ENCODE measurements around the gene HAUS1.
"Not testable (repeated sequence)": the region's sequence is repeated elsewhere in the genome, so short reads cannot be mapped to it uniquely, and the experiment has no call there.

HAUS1 gene

DNA sequence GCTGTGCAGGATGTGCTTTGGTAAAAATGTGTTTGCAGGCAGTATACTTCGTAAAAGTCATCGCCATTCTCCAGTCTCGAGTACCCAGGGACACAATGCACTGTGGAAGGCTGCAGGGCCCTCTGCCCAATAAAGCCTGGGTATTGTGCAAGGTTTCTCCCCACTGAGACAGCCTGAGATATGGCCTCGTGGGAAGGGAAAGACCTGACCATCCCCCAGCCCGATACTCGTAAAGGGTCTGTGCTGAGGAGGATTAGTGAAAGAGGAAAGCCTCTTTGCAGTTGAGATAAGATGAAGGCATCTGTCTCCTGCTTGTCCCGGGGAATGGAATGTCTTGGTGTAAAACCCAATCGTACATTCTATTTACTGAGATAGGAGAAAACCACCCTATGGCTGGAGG is 15.7 kb upstream of the HAUS1 start:
- in situ Hi-C loops (cut with MboI; ENCODE audit: low sequenced_read_pairs): not testable (repeated sequence)

DNA sequence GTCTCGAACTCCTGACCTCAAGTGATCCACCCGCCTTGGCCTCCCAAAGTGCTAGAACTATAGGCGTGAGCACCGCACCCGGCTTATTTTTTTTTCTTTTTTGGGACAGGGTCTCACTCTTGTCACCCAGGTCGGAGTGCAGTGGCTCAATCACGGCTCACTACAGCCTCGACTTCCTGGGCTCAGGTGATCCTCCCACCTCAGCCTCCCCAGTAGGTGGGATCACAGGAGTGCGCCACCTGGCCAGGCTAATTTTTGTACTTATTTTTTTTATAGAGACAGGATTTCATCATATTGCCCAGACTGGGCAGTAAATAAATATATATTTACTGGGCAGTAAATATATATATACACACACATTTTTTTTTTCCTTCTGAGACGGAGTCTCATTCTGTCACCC is 8.7 kb upstream of the HAUS1 start:
- in situ Hi-C loops (cut with MboI; ENCODE audit: low sequenced_read_pairs): no loop called here

DNA sequence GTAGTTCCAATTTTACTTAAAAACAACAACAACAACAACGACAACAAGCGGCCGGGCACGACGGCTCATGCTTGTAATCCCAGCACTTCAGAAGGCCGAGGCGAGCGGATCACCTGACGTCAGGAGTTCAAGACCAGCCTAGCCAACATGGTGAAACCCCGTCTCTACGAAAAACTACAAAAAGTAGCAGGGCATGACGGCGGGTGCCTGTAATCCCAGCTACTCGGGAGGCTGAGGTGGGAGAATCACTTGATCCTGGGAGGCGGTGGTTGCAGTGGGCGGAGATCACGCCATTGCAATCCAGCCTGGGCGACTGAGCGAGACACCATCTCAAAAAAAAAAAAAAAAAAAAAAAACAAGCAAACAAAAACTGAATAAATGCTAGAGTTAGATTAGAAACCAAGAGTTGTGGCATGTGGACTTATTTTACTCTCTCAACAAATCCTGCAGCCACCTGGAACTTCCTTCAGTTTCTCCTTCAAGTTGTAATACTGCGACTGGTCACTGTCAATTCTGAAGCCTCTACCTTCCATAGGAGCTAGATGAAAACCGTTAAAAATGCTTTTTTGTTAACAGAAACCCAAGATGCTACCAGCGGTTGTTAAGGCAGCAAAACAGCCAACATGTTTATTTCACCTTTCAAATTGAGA is 7.4 kb upstream of the HAUS1 start:
- in situ Hi-C loops (cut with MboI; ENCODE audit: low sequenced_read_pairs): no loop called here

DNA sequence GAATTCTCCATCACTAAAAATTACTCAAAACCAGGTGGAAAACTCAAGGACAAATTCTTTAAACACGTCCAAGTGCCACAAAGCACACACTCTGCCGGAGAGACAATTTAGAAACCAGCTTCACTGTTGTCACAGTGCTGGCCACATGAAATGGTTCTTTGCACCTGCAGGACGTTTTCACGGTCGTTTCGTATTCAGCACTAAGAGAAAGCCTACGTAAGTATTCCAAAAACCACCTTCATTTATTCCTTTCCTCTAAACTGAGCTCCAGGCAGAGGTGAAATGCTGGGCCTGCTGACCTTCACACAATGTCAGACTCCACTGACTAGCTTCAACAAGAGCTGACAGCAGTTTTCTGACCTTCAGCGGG is 6.8 kb upstream of the HAUS1 start:
- in situ Hi-C loops (cut with MboI; ENCODE audit: low sequenced_read_pairs): no loop called here

DNA sequence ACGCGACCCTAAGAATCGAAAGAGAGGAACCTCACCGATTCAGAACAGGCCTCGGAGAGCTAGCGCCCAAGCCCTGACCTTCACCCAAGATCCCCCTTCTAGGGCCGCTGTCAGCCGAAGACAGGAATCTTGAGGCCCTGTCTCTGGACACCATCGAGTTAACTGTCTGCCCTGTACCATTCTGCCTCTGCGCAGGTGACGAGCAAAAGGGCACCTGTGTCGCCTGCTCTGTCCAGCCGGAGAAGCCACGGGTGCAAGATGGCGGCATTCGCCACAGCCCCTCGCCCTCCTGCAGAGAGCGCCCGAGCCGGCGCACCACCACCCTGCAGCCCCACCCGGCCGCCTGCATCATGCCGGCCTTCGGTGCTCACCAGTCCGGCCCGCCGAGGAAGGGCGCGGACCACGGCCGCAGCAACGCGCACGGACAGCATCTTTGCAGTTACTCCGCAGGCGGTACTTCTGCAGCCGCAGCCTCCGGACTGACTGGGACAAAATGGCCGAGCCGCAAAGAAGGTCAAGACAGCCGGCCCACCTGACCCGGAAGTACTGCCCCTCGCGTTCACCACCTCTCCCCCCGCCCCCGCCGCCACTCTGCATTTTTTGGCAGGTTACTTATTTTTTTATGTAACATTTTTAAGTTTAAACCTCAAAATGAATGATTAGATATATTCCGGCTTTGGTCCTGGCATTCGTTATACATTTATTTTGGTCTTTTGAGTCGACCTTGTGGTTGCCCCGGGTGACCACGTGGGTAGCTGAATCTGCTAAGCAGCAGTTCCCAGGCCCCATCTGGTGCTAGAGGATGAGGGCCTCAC is 6.2 kb upstream of the HAUS1 start, which contains the start of gene ATP5F1A:
Gene ATP5F1A, minus strand, starts transcription at position 496 of the 815 bp plus-strand sequence. Its CDS starts 65 bp downstream, at position 431.
- in situ Hi-C loops (cut with MboI; ENCODE audit: low sequenced_read_pairs): no loop called here

DNA sequence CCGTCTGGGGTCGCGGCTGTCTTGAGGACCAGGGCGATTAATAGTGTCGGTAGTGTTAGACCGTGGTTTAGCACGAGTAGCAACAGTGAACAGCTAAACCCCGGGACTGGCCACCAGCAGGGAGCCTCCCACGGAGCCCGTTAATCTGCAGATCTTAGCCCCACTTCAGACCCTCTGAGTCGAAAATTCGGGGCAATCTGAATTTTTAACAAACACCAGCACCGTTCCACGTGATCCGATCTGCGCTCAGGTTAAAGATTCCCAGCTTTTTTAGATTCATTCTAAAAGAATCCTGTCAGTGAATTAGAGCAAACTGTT is 5.6 kb upstream of the HAUS1 start:
- in situ Hi-C loops (cut with MboI; ENCODE audit: low sequenced_read_pairs): no loop called here

DNA sequence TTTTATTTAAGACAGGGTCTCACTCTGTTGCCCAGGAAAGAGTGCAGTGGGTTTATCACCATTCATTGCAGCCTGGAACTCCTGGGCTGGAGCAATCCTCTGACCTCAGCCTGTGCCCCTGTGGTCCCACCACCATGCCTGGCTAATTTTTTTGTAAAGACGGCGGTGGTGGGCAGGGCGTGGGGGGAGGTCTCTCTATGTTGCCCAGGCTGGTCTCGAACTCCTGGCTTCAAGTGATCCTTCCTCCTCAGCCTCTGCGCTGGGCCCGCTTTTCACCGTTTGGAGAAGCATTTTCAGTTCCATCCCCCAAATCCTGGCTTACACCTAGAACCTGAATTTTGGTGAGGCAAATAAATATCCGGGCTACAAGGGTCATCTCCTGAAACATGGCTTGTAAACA is 4.7 kb upstream of the HAUS1 start:
- in situ Hi-C loops (cut with MboI; ENCODE audit: low sequenced_read_pairs): no loop called here

DNA sequence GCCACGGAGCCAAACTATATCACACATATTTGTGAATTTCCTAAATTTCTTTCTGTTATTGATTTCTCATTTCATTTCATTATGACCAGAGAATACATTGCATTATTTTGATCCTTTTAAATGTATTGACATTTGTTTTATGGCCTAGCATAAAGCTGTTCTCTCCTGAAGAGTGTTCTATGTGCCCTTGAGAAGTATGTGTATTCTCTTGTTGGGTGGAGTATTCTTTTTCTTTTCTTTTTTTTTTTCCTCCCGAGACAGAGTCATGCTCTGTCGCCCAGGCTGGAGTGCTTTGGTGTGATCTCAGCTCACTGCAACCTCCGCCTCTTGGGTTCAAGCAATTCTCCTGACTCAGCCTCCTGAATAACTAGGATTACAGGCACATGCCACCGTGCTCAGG is 5.2 kb downstream of the HAUS1 start:
- in situ Hi-C loops (cut with MboI; ENCODE audit: low sequenced_read_pairs): no loop called here

DNA sequence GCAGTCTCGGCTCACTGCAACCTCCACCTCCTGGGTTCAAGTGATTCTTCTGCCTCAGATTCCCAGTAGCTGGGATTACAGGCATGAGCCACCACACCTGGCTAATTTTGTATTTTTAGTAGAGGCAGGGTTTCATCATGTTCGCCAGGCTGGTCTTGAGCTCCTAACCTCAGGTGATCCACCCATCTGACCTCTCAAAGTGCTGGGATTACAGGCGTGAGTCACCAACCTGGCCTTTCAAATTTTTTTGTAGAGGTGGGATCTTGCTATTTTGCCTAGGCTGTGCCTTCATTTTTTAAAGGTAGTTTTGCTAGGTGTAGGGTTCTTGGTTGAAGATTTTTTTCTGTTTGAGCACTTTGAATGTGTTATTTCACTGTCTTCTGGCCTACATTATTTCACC is 6.2 kb downstream of the HAUS1 start:
- in situ Hi-C loops (cut with MboI; ENCODE audit: low sequenced_read_pairs): no loop called here

DNA sequence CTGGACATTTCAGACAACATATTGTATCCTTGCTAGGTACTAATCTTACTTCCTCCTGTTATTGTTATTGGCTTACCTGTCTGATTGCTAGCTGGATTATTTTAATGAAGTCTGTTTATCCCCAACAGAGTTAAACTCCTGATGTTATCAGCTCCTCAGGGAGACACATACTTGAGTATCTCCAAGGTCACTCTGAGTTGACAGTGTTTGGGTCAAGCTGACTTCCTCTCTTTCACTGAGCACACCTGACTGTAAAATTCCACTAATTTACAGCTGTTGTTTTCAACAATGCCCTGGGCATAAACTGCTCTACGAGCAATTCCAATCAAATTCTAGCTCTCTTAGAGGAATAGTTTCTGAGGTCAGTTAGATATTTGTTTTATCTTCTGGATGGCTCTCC is 9.6 kb downstream of the HAUS1 start:
- in situ Hi-C loops (cut with MboI; ENCODE audit: low sequenced_read_pairs): no loop called here

DNA sequence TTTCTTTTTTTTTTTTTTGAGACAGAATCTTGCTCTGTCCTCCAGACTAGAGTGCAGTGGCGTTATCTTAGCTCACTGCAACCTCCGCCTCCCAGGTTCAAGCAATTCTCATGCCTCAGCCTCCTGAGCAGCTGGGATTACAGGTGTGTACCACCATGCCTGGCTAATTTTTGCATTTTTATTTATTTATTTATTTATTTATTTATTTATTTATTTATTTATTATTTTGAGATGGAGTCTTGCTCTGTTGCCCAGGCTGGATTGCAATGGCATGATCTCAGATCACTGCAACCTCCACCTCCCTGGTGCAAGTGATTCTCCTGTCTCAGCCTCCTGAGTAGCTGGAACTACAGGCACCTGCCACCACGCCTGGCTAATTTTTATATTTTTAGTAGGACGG is 22.4 kb downstream of the HAUS1 start:
- in situ Hi-C loops (cut with MboI; ENCODE audit: low sequenced_read_pairs): loop anchor here (25.0 kb wide), 1 partner anchor 386 kb away; no protein-coding TSS in a partner anchor

DNA sequence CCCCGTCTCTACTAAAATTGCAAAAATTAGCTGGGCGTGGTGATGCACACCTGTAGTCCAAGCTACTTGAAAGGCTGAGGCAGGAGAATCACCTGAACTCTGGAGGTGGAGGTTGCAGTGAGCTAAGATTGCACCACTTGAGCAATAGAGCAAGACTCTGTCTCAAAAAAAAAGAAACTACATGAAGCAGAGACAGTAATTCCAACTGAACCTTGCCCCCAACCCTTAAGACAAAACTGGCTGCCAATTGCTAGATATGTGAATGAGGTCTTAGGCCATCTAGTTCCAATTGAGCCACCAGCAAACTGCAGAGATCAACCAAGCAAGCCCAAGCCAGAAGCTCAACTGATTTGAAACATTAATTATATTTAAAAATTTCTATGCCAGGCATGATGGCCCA is 25.9 kb downstream of the HAUS1 start:
- in situ Hi-C loops (cut with MboI; ENCODE audit: low sequenced_read_pairs): loop anchor here (25.0 kb wide), 1 partner anchor 382 kb away; no protein-coding TSS in a partner anchor

DNA sequence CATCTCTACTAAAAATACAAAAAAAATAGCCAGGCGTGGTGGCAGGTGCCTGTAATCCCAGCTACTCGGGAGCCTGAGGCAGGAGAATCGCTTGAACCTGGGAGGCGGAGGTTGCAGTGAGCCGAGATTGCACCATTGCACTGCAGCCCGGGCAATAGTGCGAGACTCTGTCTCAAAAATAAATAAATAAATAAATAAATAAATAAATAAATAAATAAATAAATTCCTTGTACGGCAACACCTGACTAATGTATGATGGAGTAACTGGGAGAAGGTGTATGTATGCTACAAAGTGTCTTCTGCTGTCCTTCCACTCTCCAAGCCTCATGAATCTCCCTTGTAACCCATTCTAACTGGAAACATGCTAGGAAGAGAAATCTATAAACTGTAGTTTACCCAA is 26.4 kb downstream of the HAUS1 start:
- in situ Hi-C loops (cut with MboI; ENCODE audit: low sequenced_read_pairs): loop anchor here (25.0 kb wide), 1 partner anchor 382 kb away; no protein-coding TSS in a partner anchor

DNA sequence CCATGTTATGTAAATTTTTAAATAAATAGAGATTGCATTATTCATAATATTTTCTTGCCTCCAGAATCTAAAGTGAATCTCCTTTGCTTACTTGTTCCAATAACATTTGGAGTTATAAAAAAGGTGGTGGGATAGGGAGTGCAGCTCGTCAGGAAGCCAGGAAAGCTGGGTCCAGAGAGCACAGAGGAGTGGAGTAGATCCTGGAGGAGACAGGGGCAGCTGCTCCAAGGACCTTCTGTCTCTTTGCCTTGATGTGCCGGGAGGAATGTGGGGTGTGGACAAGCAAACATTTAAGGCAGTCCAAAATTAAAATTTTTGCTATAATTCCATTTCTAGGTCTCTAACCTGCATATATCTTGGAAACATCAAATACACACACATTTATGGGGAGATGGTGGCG is 29.3 kb downstream of the HAUS1 start:
- in situ Hi-C loops (cut with MboI; ENCODE audit: low sequenced_read_pairs): loop anchor here (25.0 kb wide), 1 partner anchor 379 kb away; no protein-coding TSS in a partner anchor

DNA sequence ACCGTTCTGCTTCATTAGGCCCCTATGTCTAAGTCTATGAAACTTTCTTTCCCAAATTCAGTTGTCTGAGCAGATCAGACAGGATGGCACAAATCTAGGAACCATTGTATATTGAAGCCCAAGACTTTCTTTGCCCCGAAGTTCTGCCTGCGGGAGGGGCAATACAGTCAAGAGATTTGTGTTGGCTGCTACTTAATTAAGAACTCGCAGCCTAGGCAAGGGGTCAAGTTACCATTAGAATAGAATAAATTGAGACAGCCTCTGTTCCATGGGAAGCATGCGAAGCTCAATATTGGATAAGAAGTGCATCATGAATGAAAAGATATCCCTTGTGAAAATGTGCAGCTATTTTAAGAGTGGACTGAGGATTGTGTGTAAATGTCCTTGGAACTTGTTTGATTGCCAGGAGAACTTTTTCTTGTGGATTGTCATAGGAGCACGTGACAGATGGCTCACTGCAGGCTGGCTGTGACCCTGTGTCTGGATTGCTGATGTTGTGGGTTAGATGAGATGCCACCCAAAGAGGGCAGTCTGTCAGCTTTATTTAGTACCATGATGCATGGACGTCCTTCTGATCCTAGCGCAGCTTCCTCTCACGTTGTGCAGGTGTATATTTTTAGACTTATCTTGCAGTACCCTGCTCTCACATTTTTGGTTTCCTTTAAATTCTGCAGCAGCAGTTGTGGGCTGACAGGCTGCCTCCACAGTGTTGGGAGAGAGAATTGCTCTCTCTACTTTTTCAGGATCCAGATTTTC is 30.9 kb downstream of the HAUS1 start:
- in situ Hi-C loops (cut with MboI; ENCODE audit: low sequenced_read_pairs): loop anchor here (25.0 kb wide), 1 partner anchor 377 kb away; no protein-coding TSS in a partner anchor

DNA sequence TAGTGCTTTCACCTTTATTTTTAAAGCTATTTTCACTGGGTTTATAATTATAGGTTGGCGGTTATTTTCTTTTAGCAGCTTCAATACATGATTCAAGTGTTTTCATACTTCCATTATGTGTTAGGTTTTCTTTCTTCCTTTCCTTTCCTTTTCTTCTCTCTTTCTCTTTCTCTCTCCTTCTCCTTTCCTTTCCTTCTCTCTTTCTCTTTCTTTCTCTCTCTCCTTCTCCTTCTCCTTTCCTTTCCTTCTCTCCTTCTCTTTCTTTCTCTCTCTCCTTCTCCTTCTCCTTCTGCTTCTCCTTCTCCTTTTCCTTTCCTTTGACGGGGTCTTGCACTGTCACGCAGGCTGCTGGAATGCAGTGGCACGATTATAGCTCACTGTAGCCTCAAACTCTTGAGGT is 36.0 kb downstream of the HAUS1 start:
- in situ Hi-C loops (cut with MboI; ENCODE audit: low sequenced_read_pairs): loop anchor here (10.0 to 25.0 kb wide), 2 partner anchors 372 to 515 kb away; partner anchors contain the start of gene LOXHD1

DNA sequence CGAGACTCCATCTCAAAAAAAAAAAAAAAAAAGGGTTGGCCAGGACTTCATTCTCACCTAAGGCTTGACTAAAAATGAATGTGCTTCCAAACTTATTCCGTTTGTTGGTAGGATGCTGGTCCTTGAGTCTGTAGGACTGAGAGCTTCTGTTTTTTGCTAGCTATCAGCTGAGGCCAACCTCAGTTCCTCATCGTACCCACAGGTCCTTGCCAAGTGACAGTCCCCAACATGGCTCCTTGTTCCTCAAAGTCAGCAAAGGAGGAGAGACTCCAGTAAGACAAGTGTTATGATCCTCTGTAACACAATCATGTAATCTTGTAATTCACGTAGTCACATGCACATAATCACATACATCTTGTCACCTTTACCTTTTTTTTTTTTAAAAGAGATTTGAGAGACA is 37.0 kb downstream of the HAUS1 start:
- in situ Hi-C loops (cut with MboI; ENCODE audit: low sequenced_read_pairs): loop anchor here (10.0 to 25.0 kb wide), 2 partner anchors 371 to 514 kb away; partner anchors contain the start of gene LOXHD1

DNA sequence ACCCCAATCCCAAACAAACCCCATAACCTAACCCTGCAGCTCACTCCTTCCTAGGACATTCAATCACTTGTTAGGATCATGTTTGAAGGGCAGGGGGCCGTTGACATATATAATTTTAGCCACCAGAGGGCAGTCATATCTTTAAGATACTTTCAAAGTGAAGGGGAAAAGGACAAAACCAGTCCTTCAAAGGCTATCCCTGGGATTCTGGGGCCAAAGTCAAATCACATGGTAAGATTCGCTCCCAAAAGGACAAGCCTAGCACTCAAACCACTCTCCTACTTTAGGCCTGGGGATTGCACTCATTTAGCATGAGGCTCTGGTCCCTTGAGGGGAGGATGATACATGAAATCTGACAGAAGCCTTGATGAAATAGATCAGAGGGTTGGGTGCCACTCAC is 44.6 kb downstream of the HAUS1 start:
- in situ Hi-C loops (cut with MboI; ENCODE audit: low sequenced_read_pairs): loop anchor here (10.0 to 25.0 kb wide), 2 partner anchors 363 to 506 kb away; partner anchors contain the start of gene LOXHD1

DNA sequence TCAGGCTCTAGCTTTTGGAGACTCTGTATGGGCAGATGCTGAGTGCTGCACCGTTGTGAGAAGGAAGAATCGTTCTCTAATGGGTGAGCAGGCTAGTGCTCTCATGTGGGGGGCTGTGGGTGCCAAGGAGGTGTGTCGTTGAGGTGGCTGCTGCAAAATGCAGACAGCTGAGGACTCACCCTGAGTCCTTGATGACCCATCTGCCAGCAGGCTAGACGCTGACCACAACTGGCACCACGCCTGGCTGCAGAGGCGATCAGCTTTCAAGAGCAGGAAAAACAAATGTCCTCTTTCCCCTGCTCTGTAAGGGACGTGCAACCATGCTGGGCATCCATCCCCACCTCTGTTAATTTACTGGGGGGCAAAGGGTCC is 48.2 kb downstream of the HAUS1 start:
- in situ Hi-C loops (cut with MboI; ENCODE audit: low sequenced_read_pairs): no loop called here

DNA sequence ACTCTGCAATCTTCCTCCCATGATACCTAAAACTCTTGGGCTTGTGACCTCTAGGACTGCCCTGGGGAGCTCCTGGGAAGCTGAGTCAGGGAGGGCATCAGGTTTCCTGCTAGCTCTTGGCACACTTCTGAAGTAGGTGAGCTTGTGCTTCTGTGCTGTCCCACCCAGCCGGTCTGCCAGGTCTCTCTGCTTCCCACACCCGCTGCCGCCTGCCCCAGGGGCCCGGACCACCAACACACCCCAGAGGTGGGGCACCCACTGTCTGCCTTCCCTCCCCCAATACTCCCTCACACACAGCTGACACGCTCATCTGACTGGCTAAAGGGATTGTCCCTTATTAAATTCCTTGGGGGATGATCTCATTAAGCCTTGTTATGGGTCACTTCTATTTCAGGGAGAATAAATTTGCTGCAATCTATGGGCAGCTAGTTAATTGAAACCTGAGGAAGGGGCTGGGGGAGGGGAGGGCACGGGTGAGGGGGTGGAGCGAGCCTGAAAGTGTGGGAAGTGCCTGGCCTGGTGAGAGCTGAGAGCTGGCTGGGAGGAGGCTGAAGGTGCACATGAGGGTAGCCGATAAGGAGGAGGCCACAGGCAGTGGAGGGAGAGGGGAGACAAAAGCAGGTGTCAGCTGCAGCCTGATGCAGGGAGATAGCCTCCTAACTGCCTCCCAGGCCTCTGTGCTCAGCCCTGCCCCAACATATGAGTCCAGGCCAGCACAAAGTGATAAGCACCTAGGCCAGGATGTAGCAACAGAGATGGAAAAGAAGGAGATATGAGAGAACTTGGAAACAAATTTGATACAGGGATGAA is 48.8 kb downstream of the HAUS1 start:
- in situ Hi-C loops (cut with MboI; ENCODE audit: low sequenced_read_pairs): no loop called here

DNA sequence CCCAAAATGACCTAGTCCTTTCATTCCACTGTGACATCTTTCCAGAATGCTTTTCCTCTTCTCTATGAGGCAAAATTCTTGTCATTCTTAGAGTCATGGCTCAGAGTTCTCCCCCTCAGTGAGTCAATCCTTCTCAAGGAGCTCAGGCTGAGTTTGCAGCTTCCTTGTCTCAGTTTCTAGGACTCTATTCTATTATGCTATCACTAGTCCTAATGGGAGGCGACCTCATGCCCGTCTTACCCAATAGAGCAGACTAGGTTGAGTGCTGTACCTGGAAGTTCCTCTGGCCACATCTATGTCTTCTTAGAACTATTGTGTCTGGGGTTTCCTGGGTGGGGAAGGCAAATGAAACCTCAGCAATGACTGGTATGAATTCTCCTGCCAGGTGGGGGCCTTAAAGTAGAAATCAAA is 51.5 kb downstream of the HAUS1 start:
- in situ Hi-C loops (cut with MboI; ENCODE audit: low sequenced_read_pairs): no loop called here
